SH-SY5Y (cell line): ENCODE data around the gene INAFM2.

ENCODE experiments used
- GATA2 ChIP-seq: IDR thresholded peaks from 2 replicates; pipeline ENCODE4 v1.6.1; 2011; ENCODE audit warnings: mild to moderate bottlenecking, low read depth, low read length
- GATA3 ChIP-seq: IDR thresholded peaks from 2 replicates; pipeline ENCODE4 v1.6.1; 2011; ENCODE audit warnings: low read depth, mild to moderate bottlenecking, low read length, moderate library complexity

DNA sequence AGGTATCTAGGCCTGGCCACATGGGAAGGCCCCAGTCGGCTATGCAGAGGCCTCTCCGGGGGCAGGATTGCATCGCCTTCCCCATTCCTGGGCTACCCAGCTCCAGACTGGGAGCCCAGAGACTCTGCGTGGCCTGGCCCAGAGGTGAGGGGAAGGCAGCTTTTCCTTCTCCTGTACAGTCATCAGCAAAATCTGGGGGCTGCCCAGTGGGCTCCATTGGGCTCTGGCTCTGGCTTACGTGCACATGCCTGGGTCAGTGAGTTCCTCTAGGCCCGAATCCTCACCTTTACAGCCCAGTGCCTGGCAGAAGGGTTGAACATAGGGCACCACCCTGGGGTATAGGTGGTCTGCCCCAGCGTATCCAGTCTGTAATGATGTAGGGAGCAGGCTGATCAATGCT lies 36.7 kb upstream of the INAFM2 start:
- TF ChIP-seq GATA3 (no peak), GATA2 (no peak)
